AG04449 (cell line): ENCODE results near the gene NXNL2.

Experiments used
- CTCF ChIA-PET: fragments of 350-600 bp; formaldehyde crosslinking; extraction: SDS; loops from one replicate; lab custom pipeline; 2021; ENCODE audit warnings: antibody characterized with exemption; lab: Yijun Ruan, JAX
- POLR2A ChIA-PET: fragments of 400-600, 350-600 bp; formaldehyde crosslinking; extraction: SDS; loops from one replicate; lab custom pipeline; 2020; ENCODE audit warnings: antibody characterized with exemption, inconsistent platforms; lab: Yijun Ruan, JAX
- DNase-seq: peaks from one replicate; pipeline ENCODE4 v3.0.0-alpha.2; 2010; ENCODE audit warnings: low read depth, low spot score
- H3K4me3 ChIP-seq: 2 replicates; pipeline ENCODE4 v1.5.1; 2011; ENCODE audit warnings: low read depth, mild to moderate bottlenecking, control low read depth, low read length
- CTCF ChIP-seq: IDR thresholded peaks from one replicate; pipeline ENCODE4 v1.5.1; 2011; ENCODE audit warnings: mild to moderate bottlenecking, moderate library complexity, low read length, control low read depth, inconsistent platforms; ENCODE audit not compliant: insufficient read depth; ENCODE audit errors: missing control alignments

NXNL2 gene

GRCh38 chr9:88502552-88503034, 32.4 kb upstream of the NXNL2 start:
- TF ChIP-seq CTCF: no peak
- no peak for DNase-seq
- CTCF ChIA-PET: no interaction called here
- no peak overlapping the region for H3K4me3 ChIP-seq
- POLR2A ChIA-PET: no interaction called here

GRCh38 chr9:88503081-88503844, 31.7 kb upstream of the NXNL2 start:
- no peak overlapping the region for H3K4me3 ChIP-seq
- DNase-seq: no peak
- TF ChIP-seq CTCF: no peak
- POLR2A ChIA-PET: no interaction called here
- CTCF ChIA-PET: no interaction called here

- H3K4me3 ChIP-seq: no peak overlapping the region
- DNase-seq: no peak
- ChIA-PET POLR2A (no interaction called here), CTCF (no interaction called here)
- no peak for TF ChIP-seq CTCF
These were observed 30.9 kb upstream of the NXNL2 start for GRCh38 chr9:88503845-88504764.

GRCh38 chr9:88508326-88508725, 26.7 kb upstream of the NXNL2 start:
- DNase-seq: no peak
- no peak for TF ChIP-seq CTCF
- ChIA-PET POLR2A (no interaction called here), CTCF (interaction anchor here (1.9 kb wide), 1 partner anchor 9 kb away, joined by 5 read pairs; no protein-coding TSS in a partner anchor)
- H3K4me3 ChIP-seq: no peak overlapping the region

GRCh38 chr9:88511906-88512305, 23.1 kb upstream of the NXNL2 start:
- CTCF ChIA-PET: no interaction called here
- H3K4me3 ChIP-seq: no peak overlapping the region
- no peak for TF ChIP-seq CTCF
- no peak for DNase-seq
- POLR2A ChIA-PET: no interaction called here

GRCh38 chr9:88514247-88514646, 20.7 kb upstream of the NXNL2 start:
- DNase-seq: no peak
- TF ChIP-seq CTCF: no peak
- ChIA-PET CTCF (no interaction called here), POLR2A (no interaction called here)
- H3K4me3 ChIP-seq: no peak overlapping the region
